Stimulated activated CD8-positive, alpha-beta memory T cell treated with anti-CD3 and anti-CD28 coated beads, Interleukin-7, amount 100 ng/mL, for 24 hours (primary cell): ENCODE measurements around the gene PPM1G.
A peak's percentile ranks its signal among the peaks of the same experiment; 100 is the strongest.

Experiments
- DNase-seq: peaks from one replicate; pipeline ENCODE4 v3.0.0-alpha.2; 2020; ENCODE audit warnings: low read depth

Gene PPM1G

DNA sequence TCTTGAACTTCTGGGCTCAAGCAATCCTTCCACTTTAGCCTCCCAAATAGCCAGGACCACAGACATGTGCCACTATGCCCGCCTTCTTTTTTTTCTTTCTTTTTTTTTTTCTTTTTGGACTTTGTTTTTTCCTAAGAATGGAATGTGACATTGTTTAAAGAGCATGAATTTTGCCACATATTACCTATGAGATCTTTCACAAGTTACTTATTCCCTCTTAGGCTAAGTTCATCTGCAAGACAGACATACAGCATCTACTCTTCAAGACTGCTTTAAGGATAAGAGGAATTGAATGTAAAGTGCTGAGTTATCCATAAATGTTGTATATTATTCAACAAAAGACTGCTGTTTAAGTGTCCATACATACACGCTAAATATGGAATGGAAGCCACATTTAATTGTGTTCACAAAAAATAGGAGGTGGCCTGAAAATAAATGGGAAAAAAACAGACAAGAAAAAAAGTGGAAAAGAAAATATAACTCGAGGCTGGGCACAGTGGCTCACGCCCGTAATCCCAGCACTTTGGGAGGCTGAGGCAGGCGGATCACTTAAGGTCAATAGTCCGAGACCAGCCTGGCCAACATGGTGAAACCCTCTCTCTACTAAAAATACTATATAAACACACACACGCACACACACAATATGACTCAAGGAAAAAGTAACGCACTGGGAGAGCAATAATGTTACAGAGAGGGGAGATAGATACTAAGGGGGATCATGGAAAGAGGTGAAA, 3.2 kb upstream of the PPM1G start:
- DNase-seq, result no peak

DNA sequence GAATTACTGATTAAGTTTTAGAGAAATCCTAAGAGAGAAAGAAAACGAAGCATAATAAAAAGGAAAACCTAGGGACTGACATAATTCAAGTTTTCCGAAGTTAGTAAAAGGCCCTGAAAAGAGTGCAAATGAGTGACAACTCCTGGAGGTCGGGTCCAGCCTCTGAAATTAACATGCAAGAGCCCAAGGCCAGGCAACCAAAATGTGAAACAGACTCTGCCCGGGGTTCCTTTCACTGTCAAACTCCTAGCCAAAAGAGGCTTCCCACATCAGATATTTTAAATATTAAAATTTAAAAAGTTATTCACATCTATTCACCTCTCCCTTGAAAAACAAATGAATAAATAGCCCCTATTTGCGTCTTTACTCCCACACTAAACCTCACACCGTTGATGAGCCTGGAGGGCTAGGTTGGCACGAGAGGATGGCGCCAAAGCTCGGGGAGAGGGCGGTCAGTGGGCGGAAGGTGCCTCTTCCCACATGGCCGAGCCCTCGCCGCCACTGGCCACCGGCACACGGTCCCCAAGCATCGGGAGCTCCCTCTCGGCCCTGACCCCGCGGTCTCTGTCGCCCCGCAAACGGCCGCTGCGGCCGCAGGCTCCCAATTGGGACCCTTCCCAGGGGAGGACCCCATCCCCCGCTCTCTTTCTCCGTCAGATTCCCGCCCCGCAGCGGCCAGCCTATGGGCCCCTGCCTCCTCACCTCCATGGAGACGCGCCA, 630 bp downstream of the PPM1G start:
- no peak for DNase-seq

DNA sequence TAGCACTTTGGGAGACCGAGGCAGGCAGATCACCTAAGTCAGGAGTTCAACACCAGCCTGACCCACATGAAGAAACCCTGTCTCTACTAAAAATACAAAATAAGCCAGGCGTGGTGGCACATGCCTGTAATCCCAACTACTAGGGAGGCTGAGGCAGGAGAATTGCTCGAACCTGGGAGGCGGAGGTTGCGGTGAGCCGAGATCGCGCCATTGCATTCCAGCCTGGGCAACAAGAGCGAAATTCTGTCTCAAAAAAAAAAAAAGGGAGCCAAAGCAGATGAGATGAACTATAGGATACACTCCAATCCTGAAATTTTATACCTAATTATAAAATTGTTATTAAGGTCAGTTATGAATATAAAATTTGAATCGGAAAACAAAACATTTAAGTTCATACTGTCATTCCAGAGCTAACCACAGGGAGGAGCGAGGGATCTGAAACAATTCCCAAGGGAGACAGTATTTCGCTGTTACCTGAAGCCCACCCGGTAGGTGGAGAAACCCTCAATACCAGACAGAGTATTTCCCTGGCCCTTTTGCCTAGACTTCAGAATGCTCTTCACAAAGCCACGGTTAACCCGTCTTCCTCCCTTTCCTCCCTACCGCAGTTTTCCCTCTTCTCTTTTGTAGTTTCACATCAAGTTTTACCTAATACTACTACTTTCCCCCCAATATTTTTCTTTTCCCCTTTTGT, 1.4 kb downstream of the PPM1G start:
- no peak for DNase-seq

DNA sequence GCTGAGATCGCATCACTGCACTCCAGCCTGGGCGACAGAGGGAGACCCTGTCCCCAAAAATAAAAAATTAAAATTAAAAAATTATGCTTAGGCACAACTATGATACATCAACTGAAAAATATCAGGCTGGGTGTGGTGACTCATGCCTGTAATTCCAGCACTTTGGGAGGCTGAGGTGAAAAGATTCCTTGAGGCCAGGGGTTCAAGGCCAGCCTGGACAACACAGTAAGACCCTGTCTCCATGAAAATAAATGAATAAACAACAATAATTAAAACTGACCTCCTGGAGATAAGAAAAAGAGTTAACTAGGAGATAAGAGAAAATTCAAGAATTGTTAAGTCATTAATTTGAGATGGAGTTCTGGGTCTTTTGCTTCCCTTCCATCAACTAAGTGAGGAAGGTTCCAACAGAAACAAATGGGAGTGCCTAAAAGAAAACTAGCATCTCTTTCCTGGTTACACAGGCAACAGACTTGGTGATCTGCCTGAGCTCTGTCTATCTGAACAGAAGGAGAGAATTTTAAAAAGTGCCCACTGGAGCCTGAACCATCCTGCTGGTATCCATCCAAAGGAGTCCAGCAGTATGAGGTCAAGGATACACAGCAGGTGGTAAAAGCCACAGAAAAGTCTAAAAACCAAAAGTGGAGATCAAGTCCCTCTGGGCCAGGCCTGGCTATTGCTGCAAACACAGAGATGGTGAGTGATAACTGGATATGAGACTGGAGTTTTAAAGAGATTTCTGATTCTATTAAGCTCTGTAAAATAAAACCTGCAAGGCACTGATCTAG, 8.8 kb downstream of the PPM1G start:
- DNase-seq, result no peak

DNA sequence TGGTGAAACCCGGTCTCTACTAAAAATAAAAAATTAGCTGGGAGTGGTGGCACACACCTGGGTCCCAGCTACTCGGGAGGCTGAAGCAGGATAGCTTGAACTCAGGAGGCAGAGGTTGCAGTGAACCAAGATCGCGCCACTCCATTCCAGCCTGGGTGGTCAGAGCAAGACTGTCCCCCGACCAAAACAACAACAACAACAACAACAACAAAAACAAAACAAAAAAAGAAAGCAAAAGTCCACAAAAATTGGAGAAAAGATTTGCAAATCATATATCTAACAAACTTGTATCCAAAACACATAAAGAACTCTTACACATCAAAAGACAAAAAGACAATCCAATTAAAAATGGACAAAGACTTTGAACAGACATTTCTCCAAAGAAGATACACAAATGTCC, 10.4 kb downstream of the PPM1G start:
- no peak for DNase-seq

DNA sequence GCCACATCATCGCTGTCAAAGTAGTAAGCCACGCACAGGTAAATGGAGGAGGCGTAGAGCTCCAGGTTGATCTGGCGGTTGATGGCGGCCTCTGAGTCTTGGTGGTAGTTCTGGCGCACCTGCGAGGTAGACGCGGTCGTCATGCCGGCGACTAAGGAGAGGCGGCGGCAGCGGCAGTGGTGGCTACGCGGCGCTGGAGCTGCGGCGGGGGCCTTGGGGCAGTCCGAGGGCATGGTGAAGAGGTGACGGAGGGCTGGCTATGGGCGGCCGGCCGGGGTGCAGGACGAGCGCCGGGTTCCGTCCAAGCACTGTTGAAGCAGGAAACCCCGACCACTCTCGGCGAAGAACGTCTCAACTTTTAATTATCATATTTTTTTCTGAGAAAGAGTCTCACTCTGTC, 16.2 kb downstream of the PPM1G start:
- no peak for DNase-seq

DNA sequence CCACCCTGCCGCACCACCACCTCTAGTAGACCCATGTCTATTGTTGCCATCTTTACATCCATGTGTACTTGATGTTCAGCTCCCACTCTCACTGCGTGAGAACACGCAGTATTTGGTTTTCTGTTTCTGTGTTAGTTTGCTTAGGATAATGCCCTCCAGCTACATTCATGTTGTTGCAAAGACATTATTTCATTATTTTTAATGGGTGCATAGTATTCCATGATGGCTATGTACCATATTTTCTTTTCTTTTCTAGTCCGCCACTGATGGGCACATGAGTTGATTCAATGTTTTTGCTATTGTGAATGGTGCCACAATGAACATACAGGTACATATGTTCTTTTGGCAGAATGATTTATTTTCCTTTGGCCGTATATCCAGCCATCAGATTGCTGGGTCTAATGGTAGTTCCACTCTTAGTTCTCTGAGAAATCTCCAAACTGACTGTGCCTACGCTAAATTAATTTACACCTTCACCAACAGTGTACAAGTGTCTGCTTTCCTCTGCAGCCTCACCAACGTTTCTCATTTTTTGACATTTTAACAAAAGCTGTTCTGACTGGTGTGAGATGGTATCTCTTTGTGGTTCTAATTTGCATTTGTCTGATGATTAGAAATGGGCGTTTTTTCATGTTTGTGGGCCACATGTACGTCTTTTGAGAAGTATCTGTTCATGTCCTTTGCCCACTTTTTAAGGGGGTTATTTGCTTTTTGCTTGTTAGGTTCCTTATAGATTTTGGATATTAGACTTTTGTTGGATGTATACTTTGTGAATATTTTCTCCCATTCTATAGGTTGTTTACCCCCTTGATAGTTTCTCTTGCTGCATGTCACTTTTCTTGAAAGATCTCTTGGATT, 18.3 kb downstream of the PPM1G start:
- DNase-seq, result no peak

DNA sequence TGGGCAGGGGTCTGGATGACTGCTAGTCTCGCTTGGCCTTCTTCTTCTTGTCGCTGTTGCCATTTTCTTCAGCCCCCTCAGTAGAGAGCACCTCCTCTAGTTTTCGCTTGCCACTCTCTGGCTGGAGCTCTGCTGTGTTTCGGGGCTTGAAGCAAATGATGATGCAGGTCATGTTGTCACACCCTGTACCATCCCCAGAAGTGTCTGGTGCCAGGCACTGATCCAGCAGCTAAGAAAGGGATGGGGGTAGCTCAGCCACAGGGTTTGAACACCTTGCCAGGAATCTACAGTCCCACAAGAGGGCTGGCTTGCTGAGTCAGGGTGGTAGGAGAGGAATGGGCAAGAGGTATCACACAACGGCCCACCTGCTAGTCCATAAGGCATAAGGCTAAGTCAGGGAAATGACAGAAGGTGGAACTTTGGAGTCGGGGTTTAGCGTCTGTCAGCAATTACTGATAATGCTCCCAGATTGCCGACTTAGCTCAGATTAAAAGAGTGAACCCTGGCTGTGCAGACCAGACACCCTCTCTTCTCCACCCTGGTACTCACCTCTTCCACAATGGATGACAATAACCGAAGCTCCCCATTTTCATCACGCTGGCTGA, 27.7 kb downstream of the PPM1G start:
- no peak for DNase-seq

DNA sequence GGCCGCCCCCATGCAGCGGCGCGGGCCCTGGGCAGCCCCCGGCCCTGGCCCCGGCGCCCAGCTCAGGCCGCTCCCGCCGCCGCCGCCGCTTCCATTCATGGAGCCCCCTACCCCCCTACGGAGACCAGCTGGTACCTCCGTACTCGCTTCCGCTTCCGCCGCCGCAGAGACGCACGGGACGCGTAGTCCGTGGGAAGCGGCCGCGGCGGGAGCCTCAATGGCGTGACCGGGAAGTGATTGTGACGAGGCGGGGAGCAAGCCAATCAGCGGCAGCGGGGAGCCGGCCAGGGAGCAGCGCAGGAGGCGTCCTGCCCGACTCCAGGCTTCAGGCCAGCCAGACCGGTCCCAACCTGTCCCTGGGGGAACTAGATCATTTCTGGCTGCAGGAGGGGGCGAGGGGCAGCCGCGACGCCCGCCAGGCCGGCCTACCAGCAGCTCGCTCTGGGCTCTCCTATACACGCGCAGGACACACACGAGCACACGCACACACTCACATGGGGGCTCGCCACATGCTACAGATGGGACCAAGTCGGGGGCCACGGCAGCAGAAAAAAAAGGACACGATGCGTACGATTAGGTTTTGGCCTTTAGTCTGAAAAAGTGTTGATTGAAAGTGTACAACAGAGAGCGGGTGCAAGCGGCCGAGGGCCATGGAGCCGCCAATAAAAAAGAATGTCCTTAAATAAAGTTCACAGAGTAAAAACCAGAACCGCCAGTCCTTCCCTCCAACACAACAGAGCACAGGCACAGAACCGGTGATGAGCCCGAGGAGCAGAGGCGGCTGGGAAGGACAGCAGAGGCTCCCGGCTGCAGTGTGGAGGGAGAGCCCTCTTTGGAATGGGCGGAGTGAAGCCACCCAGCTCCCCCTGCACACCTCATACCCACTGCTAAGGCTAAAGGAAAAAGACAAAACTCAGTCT, 28.5 kb downstream of the PPM1G start, which contains the start of gene ZNF513:
Gene ZNF513, minus strand, starts transcription at position 109 of the 920 bp plus-strand sequence. CDS start 208 bp downstream, outside the sequence.
- DNase-seq, result peak; percentile 75

DNA sequence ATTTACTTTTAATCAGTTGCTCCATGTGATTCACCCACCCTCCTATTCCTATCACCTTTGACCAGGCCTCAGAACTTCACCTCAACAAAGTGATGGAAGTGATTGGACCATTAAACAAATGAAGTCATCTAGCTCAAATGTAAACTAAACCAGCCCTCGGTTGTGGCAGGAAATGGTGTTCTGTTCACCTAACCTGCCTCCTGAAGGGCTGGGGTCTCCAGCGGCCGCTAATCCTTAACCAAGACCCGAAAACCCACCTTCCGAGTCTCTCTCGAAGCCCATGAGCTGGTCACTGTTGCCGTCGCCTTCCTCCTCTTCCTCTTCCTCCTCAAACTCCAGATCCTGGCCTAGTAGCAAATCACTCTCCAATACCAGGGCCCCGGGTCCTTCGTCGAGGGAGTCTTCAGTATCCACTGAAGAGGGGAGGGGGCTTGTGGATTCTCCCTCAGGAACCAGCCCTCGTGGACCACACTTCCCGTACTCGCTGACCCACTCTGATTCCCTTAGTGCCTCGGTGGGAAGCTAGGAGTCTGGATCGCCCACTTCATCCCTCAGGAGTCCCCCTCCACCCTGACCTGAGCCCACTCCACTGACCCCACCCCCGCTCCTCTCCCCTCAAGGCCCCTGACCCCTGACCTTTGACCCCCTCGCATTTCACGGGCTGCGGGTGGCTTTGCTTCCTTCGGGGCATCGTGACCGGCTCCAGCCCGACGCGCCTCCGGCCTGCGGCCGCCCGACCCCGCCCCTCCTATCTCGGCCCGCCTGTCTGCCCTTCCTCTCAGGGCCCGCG, 29.4 kb downstream of the PPM1G start:
- DNase-seq, result no peak

DNA sequence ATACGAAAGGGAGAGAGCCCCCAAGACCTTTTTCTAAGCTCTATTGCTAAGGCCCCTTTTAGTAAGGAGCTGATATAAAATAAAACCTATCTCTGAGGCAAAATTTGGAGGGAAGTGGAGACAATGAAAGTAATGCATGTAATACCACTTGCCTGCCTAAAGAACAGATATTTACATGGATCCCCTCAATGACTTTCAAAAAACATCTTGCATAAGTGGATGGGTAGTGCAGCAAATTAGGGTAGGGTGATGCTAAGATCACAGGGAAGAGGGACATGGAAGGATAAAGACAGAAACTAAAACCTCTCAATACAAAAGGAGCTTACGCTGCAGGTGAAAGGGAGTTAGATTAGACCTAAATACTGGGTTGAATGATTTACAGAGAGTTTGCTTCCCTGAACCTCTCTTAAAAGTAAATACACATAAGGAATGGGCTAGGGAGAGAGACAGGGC, 30.0 kb downstream of the PPM1G start:
- DNase-seq, result no peak

DNA sequence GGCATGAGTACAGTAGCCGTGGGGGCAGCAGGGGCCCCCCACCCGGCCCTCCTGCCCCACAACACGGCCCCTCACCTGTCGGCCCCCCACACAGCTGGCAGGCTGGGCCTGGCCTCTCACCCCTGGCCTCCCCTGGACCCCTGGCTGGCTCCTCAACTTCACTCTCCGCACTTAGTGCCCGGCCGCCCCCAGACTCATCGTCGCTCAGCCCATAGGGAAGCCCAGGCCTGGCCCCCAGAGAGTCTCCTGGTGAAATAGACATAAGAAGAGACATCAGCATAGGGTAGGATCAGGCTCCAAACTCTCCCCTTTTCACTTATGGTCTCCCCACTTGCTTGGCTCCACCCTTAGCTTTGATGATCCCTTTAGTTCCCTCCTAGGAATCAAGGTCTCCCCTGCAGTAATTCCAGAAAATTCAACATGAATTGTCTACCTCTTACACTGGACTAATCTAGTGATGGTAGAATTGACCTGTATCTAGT, 30.5 kb downstream of the PPM1G start:
- no peak for DNase-seq

DNA sequence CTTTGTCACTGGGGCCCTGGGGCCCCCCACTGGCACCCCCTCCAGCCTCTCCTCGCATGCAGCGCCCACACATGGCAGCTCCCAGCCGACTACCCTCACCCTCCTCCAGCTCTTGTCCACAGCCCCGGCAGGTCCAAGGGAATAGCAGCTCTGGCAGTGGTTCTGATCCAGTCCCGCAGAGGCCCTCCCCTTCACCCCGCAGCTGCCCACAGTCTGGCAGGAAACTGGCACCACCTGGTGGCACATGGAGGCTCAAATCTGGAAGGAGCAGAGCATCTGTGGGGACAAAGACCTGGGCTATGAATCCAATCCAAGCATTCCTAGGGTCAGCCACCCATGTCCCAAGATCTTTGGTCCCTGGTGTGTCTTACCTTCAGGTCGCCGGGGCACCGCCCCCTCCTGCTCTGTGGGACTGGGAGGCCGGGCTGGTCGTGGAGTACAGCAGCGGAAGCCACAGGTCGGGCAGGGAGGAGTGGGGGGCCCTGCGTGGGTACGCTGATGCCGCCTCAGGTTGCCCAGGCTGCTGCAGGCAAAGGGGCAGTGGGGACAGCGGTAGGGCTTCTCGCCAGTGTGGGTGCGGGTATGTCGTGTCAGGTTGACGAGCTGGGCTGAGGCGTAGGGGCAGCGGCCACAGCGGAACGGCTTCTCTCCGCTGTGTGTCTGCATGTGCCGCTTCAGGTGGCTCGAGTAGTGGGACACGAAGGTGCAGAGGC, 31.1 kb downstream of the PPM1G start:
- DNase-seq, result no peak

DNA sequence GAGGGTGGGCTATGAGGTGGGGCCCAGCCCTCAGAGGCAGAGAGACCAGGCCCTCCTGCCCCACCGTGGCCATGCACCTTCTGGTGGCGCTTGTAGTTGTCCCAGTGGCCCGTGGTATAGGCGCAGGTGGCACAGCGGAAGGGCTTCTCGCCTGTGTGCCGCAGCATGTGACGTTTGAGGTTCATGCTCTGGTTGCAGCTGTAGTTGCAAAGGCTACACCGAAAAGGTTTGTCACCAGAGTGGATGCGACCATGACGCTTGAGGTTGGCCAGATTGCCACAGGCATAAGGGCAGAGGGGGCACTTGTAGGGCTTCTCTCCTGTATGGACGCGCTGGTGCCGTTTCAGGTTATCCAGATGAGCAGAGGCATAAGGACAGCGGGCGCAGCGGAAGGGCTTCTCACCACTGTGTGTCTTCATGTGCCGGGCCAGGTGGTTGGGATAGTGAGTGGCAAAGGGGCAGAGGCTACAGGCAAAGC, 31.7 kb downstream of the PPM1G start:
- DNase-seq, result no peak

DNA sequence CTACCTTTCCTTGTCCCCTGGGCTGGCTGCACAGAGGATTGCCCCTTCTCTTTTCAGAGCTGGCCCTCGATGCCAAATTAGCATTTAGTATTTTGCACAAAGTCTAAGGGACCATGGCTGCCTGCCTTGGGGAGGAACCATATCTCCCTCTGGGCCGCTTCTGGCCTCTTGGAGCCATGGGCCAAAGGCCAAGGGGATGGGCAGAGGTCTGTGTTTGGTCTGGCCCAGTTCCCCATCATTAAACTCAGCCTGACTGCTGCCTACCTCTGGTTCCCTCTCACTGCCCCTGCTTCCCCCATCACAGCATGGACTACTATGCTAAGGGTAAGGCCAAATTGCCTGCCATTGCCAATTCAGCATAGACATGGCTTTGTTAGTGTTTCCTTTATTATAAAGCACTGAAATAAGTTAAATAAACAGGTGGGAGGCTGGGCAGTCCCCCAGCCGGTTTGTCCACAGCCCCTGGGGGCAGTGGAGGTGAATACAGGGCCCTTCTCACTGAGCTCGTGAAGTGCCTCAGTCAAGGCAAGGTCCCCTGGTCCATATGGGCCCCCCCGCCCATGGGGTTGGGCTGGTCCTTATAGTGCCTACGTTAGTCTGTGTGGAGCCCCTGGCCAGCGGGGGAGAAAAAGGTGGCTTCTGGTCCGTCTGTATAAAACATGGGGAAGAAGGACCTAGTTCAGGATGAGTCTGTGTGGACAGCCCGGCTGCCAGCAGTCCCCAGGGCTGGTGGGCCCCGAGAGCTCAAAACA, 32.3 kb downstream of the PPM1G start:
- no peak for DNase-seq

DNA sequence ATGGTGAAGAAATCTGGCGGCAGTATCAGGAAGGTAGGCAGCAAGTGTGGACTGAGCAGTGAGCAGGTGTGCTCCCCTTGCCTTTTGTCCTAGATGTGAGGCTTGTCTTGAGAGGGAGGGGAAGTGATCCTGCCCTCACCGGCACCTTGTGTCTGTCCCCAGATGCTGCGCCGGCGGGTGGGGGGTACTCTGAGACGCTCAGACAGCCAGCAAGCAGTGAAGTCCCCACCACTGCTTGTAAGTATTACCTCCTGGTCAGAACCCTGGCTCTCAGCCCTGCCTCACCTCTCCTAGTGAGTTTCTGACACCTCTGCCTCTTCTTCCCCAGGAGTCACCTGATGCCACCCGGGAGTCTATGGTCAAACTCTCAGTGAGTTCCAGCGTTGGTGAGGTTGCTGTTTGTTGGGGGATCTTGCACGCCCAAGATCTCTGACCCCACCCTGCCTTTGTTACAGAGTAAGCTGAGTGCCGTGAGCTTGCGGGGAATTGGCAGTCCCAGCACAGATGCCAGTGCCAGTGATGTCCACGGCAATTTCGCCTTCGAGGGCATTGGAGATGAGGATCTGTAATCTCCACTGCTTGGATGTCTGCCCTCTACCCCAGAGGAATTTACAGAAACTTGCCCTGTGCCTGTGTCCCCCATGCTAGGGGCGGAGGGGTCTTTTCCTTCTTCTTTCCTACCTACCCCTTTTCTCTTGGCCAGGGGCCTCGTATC, 33.1 kb downstream of the PPM1G start:
- no peak for DNase-seq
